Neuronal stem cell (in vitro differentiated cells): ENCODE data around the gene PSTPIP1.
A peak's percentile ranks its signal among the peaks of the same experiment; 100 is the strongest.

ENCODE experiments used
- DNase-seq: peaks from one replicate; pipeline ENCODE4 v3.0.0-alpha.2; 2013; ENCODE audit warnings: low spot score
- H2AFZ ChIP-seq: one replicate; pipeline ENCODE4 v1.6.1; 2013; ENCODE audit warnings: mild to moderate bottlenecking, low read length, inconsistent platforms
- H2AK5ac ChIP-seq: 2 replicates; pipeline ENCODE4 v1.6.1; 2013; ENCODE audit warnings: low read depth, mild to moderate bottlenecking, inconsistent platforms, low read length, moderate library complexity, mixed read lengths
- H2BK120ac ChIP-seq: 2 replicates; pipeline ENCODE4 v1.6.1; 2013; ENCODE audit warnings: low read depth, mild to moderate bottlenecking, inconsistent platforms, low read length, moderate library complexity, mixed read lengths
- H2BK12ac ChIP-seq: one replicate; pipeline ENCODE4 v1.6.1; 2013; ENCODE audit warnings: low read length, inconsistent platforms
- H2BK15ac ChIP-seq: 2 replicates; pipeline ENCODE4 v1.6.1; 2013; ENCODE audit warnings: mild to moderate bottlenecking, low read length, inconsistent platforms, mixed read lengths
- H2BK5ac ChIP-seq: one replicate; pipeline ENCODE4 v1.6.1; 2013; ENCODE audit warnings: inconsistent platforms, mild to moderate bottlenecking, low read length, moderate library complexity
- H3K14ac ChIP-seq: one replicate; pipeline ENCODE4 v1.6.1; 2013; ENCODE audit warnings: low read length, inconsistent platforms
- H3K18ac ChIP-seq: 2 replicates; pipeline ENCODE4 v1.6.1; 2013; ENCODE audit warnings: low read length, inconsistent platforms
- H3K23ac ChIP-seq: 2 replicates; pipeline ENCODE4 v1.6.1; 2013; ENCODE audit warnings: low read depth, mild to moderate bottlenecking, mixed read lengths, low read length, inconsistent platforms; ENCODE audit not compliant: poor library complexity
- H3K27ac ChIP-seq: replicated peaks from 3 replicates; pipeline ENCODE4 v1.5.1; 2013; ENCODE audit warnings: low read length, inconsistent platforms
- H3K27me3 ChIP-seq, 3 experiments: 2 replicates each; pipeline ENCODE4 v1.6.1; 2013; ENCODE audit warnings: low read length in 3 of 3, mild to moderate bottlenecking in 2 of 3, inconsistent platforms in 1 of 3, low read depth in 1 of 3, mixed read lengths in 1 of 3, moderate library complexity in 1 of 3; ENCODE audit not compliant: control insufficient read depth in 3 of 3, insufficient read depth in 3 of 3
- H3K36me3 ChIP-seq, 2 donors: replicated peaks in 1 of 2; 2 replicates each; pipeline ENCODE4 v1.6.1; 2013; ENCODE audit warnings: low read length in 2 of 2; ENCODE audit not compliant: control insufficient read depth in 2 of 2, insufficient read depth in 2 of 2
- H3K4ac ChIP-seq: 2 replicates; pipeline ENCODE4 v1.6.1; 2013; ENCODE audit warnings: inconsistent platforms, mild to moderate bottlenecking, low read length, moderate library complexity
- H3K4me1 ChIP-seq, 2 donors: 1 replicate in 1 of 2; 2 replicates in 1 of 2; pipeline ENCODE4 v1.6.1; 2013; ENCODE audit warnings: low read length in 2 of 2, low read depth in 1 of 2; ENCODE audit not compliant: control insufficient read depth in 2 of 2, insufficient read depth in 1 of 2
- H3K4me2 ChIP-seq: one replicate; pipeline ENCODE4 v1.6.1; 2013; ENCODE audit warnings: mild to moderate bottlenecking, low read length, inconsistent platforms; ENCODE audit not compliant: insufficient read depth, poor library complexity, severe bottlenecking
- H3K4me3 ChIP-seq, 2 donors: 2 replicates each; pipeline ENCODE4 v1.5.1; 2013; ENCODE audit warnings: low read length in 2 of 2, mild to moderate bottlenecking in 2 of 2, inconsistent platforms in 1 of 2, moderate library complexity in 1 of 2
- H3K79me1 ChIP-seq: one replicate; pipeline ENCODE4 v1.6.1; 2013; ENCODE audit warnings: low read depth, mild to moderate bottlenecking, inconsistent platforms, low read length, moderate library complexity
- H3K9ac ChIP-seq: one replicate; pipeline ENCODE4 v1.6.1; 2013; ENCODE audit warnings: mild to moderate bottlenecking, low read depth, low read length, inconsistent platforms; ENCODE audit not compliant: poor library complexity
- H3K9me3 ChIP-seq, 2 donors: replicated peaks in 1 of 2; 2 replicates each; pipeline versions ENCODE3 to v1.6.1; 2013; ENCODE audit warnings: low read length in 2 of 2, mild to moderate bottlenecking in 2 of 2, inconsistent platforms in 1 of 2, low read depth in 1 of 2, mixed read lengths in 1 of 2, moderate library complexity in 1 of 2; ENCODE audit not compliant: control insufficient read depth in 2 of 2, insufficient read depth in 1 of 2
- H4K8ac ChIP-seq: one replicate; pipeline ENCODE4 v1.6.1; 2013; ENCODE audit warnings: low read depth, mild to moderate bottlenecking, inconsistent platforms, low read length, moderate library complexity
- H4K91ac ChIP-seq: one replicate; pipeline ENCODE4 v1.6.1; 2013; ENCODE audit warnings: low read length, low read depth, mild to moderate bottlenecking, inconsistent platforms; ENCODE audit not compliant: poor library complexity
- WGBS, 2 donors: extraction: QIAGEN DNeasy Blood & Tissue Kit; methylation state at CpG; one replicate each; pipeline ENCODE4 v1.1.7; 2013; ENCODE audit warnings: missing lambda C conversion rate in 2 of 2, mixed read lengths in 1 of 2; ENCODE audit not compliant: insufficient read length in 2 of 2, insufficient replicate concordance in 1 of 2; ENCODE audit errors: extremely low coverage in 2 of 2; 5-methylcytosine and 5-hydroxymethylcytosine counted together

PSTPIP1 gene

DNA sequence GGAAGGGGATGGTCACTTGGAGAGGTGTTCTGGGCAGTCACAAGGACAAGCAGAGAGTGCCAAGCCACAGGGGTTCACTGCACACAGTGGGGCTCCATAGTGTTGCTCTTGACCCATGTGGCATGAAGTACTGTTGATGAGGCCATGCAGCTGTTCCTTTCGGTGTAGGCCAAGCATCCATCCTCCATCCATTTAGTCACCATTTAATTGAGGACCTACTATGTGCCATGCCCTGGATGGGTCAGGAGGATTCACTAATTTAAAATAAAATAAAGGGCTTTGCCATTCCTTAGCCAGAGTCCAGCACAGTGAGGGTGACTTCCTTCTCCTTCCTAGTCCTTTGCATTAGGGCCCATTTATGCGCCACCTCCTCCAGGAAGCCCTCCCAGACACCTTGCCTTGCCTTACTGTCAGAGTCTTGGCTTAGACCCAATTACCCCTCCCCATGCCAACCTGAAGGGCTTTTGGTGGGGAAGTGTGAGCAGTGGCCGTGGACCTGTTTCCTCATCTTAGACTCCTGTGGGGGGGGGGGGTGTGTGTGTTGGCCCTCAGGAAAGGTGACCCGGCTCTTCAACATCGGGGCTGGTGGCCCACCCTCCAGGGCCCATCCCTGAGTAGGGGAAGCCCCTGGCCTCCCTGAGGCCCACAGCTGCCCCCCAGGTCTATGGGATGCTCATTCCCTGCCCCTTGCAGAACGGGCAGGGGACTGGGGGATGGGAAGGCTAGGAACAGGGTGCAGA is 25.6 kb downstream of the PSTPIP1 start:
- Histone ChIP-seq H2BK120ac (no peak overlapping the region), H4K91ac (no peak overlapping the region), H2BK12ac (no peak overlapping the region), H2AK5ac (peak overlapping the region; percentile 83), H3K9ac (peak overlapping the region; percentile 39), H3K4me2 (no peak overlapping the region), H2BK5ac (no peak overlapping the region), H3K18ac (peak overlapping the region; percentile 77), H3K27me3 (peaks cover 0 to 38% (median 3%) of the 10 kb centered on the region in 3 experiments), H3K4me1 (peaks cover 0 to 1% of the 10 kb centered on the region in 2 donors), H3K23ac (peak overlapping the region; percentile 86), H3K27ac (no peak overlapping the region), H3K36me3 (peaks cover 0 to 2% of the 10 kb centered on the region in 2 donors), H2AFZ (no peak overlapping the region), H3K79me1 (no peaks in the 10 kb centered on the region), H2BK15ac (peak overlapping the region; percentile 38), H3K14ac (no peak overlapping the region), H3K9me3 (peaks cover 0 to 2% of the 10 kb centered on the region in 2 donors), H3K4ac (no peak overlapping the region), H3K4me3 (peak overlapping the region in 1 of 2 donors; percentile 33), H4K8ac (peak overlapping the region; percentile 77)
- WGBS, 2 donors: no CpG with 5 or more reads among the region's 6 CpGs
- DNase-seq: no peak

DNA sequence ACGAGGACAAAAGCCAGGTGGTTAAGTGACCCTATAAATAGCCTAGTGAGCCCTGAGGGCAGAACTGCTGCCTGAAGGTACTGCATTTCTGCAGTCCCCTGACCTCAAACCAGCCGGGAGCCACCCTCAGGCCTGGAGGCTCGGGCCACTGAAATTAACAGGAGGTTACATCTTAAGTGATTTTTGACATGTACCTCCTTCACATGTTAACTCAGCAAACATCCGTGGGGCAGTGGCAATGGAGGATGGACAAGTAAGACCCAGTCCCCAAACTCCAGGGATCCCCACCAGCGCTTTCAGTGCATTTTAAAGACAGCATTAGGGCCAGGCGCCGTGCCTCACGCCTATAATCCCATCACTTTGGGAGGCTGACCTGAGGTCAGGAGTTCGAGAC is 26.2 kb downstream of the PSTPIP1 start:
- no peak overlapping the region for H2AFZ ChIP-seq
- no peak overlapping the region for H4K91ac ChIP-seq
- no peak overlapping the region for H3K4me3 ChIP-seq
- H3K27ac ChIP-seq: no peak overlapping the region
- H3K79me1 ChIP-seq: no peaks in the 10 kb centered on the region
- no peak overlapping the region for H3K9ac ChIP-seq
- no peak overlapping the region for H3K4ac ChIP-seq
- H2BK5ac ChIP-seq: no peak overlapping the region
- H2AK5ac ChIP-seq: no peak overlapping the region
- no CpG with 5 or more reads among the region's 9 CpGs for WGBS, 2 donors
- H3K9me3 ChIP-seq: peaks cover 0 to 2% of the 10 kb centered on the region in 2 donors
- H3K23ac ChIP-seq: no peak overlapping the region
- H2BK120ac ChIP-seq: no peak overlapping the region
- H3K4me1 ChIP-seq: peaks cover 0 to 1% of the 10 kb centered on the region in 2 donors
- DNase-seq: no peak
- no peak overlapping the region for H2BK15ac ChIP-seq
- H3K14ac ChIP-seq: no peak overlapping the region
- no peak overlapping the region for H3K18ac ChIP-seq
- peaks cover 0 to 37% (median 0%) of the 10 kb centered on the region in 3 experiments for H3K27me3 ChIP-seq
- H3K4me2 ChIP-seq: no peak overlapping the region
- H3K36me3 ChIP-seq: peaks cover 0 to 2% of the 10 kb centered on the region in 2 donors
- H2BK12ac ChIP-seq: no peak overlapping the region
- no peak overlapping the region for H4K8ac ChIP-seq

DNA sequence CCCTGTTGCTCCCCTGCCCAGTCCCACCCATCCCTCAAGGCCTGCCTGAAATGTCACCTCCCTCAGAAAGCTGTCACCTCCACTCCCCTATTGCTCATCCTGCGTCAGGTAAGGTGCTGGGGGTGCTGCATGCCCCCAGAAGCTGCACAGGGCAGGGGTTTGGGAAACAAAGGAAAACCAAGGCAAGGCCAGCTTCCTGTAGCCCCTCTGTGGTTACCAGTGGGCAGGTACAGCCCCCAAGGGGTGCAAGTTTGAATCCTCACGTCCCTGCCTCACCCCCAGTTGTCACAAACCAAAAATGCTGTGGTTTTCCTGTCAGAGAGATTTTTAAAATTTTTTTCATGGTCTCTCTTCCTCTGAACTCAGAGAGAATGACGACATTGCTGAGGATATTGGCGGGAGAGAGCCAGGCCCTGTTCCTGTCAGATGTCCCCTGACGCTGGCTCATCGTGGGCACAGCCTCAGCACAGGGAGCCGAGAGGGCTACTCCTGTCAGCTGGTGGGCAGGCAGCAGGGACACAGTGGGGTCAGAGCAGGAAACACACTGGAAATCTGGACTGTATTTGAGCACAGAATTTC is 27.0 kb downstream of the PSTPIP1 start:
- Histone ChIP-seq H2BK12ac (no peak overlapping the region), H3K23ac (no peak overlapping the region), H3K4me1 (peaks cover 0 to 2% of the 10 kb centered on the region in 2 donors), H3K27ac (no peak overlapping the region), H2AK5ac (no peak overlapping the region), H4K91ac (no peak overlapping the region), H3K4ac (no peak overlapping the region), H3K27me3 (peaks cover 0 to 38% (median 0%) of the 10 kb centered on the region in 3 experiments), H3K9ac (no peak overlapping the region), H2AFZ (no peak overlapping the region), H4K8ac (no peak overlapping the region), H3K4me2 (no peak overlapping the region), H3K4me3 (no peak overlapping the region), H2BK15ac (no peak overlapping the region), H3K9me3 (peaks cover 0 to 2% of the 10 kb centered on the region in 2 donors), H3K18ac (peak overlapping the region; percentile 20), H2BK120ac (no peak overlapping the region), H3K36me3 (peaks cover 0 to 2% of the 10 kb centered on the region in 2 donors), H3K79me1 (no peaks in the 10 kb centered on the region), H3K14ac (no peak overlapping the region), H2BK5ac (no peak overlapping the region)
- no CpG with 5 or more reads among the region's 7 CpGs for WGBS, 2 donors
- no peak for DNase-seq
